K562 (cell line): Measurements from ENCODE around the gene UBALD2. TPM values are rescaled to one million over a fixed set of nuclear protein-coding genes. Genes with fewer than 3 reads are reported as not detected.

Experiments
- BRCA1 ChIP-seq, 2 experiments: fragments of 450-650 bp in 1 of 2; sonication (generic) in 1 of 2; formaldehyde crosslinking in 1 of 2; IDR thresholded peaks; 2 replicates each; pipeline versions ENCODE4 v1.5.0 to v1.6.1; 2017 to 2020; ENCODE audit warnings: mild to moderate bottlenecking in 1 of 2, missing genetic modification reagents in 1 of 2
- CBX3 ChIP-seq, 2 experiments: IDR thresholded peaks; 1 replicate in 1 of 2; 2 replicates in 1 of 2; pipeline ENCODE4 v1.6.1; 2012; ENCODE audit warnings: inconsistent platforms in 2 of 2, low read length in 2 of 2, borderline replicate concordance in 1 of 2, control low read depth in 1 of 2
- DPF2 ChIP-seq: fragments of 450-650 bp; IDR thresholded peaks from 2 replicates; pipeline ENCODE4 v1.6.1; 2016
- JUND ChIP-seq, 2 experiments: IDR thresholded peaks; 2 replicates in 1 of 2; 3 replicates in 1 of 2; pipeline ENCODE4 v1.6.1; 2011; ENCODE audit warnings: borderline replicate concordance in 2 of 2, low read depth in 2 of 2, low read length in 2 of 2, improper control_type of control experiment in 1 of 2, missing biosample characterization in 1 of 2, missing genetic modification characterization in 1 of 2, missing genetic modification reagents in 1 of 2
- NFRKB ChIP-seq: fragments of 450-650 bp; IDR thresholded peaks from 2 replicates; pipeline ENCODE4 v1.6.1; 2016; ENCODE audit warnings: low read depth
- STAT6 ChIP-seq: sonication (generic); formaldehyde crosslinking; IDR thresholded peaks from 2 replicates; pipeline ENCODE4 v1.8.1; 2023; ENCODE audit warnings: mild to moderate bottlenecking, missing genetic modification reagents
- ZNF143 ChIP-seq: sonication (generic); formaldehyde crosslinking; IDR thresholded peaks from 2 replicates; pipeline ENCODE4 v1.9.0; 2022; ENCODE audit warnings: mild to moderate bottlenecking, missing genetic modification reagents
- polyA plus RNA-seq, 8 experiments: library from polyadenylated mRNA; depleted of rRNA in 4 of 8; stranded (reverse) in 5 of 8; unstranded in 3 of 8; fragments of >200 nt; fragmentation: Nextera tagmentation in 2 of 8; fragmentation: Illumina TruSeq in 1 of 8; extraction: Ambion mirVana in 2 of 8; extraction: Trizol in 1 of 8; gene quantifications; 2 replicates each; pipeline versions ENCODE4 v1.2.1 to v1.2.3, GENCODE V29; 2011 to 2014; ENCODE audit warnings: inconsistent platforms in 1 of 8, missing spikeins in 1 of 8
- total RNA-seq, 7 experiments: library from RNA; depleted of rRNA in 6 of 7; stranded (reverse); fragments of >200 nt in 6 of 7; fragmentation: Illumina TruSeq in 2 of 7; extraction: Trizol in 2 of 7; gene quantifications; 2 replicates each; pipeline versions ENCODE4 v1.2.1 to v1.2.3, GENCODE V29; 2011 to 2021; ENCODE audit warnings: low replicate concordance in 1 of 7

The UBALD2 gene
- total and polyA plus RNA-seq, 9 of the 15 experiments (the other 6 are each of a cell fraction or from before 2014, with no cell fraction given), result 2.3 to 94.1 (median 25.3) TPM

GRCh38 chr17:76266244-76266938, 1.2 kb downstream of the UBALD2 start (continued):
- TF ChIP-seq STAT6 (CRISPR knock-in tag), result no peak
- TF ChIP-seq DPF2, result peak; percentile 57
- TF ChIP-seq BRCA1 (IDR thresholded peaks at IDR 0.05), result no peak
- 0 out of 2 replicates have a peak, but pooled peaks have one; percentile 32 for TF ChIP-seq BRCA1 (CRISPR knock-in tag; IDR thresholded peaks at IDR 0.05)
- peak; percentile 41; the same call in 1 of the 2 replicates for TF ChIP-seq JUND (IDR thresholded peaks at IDR 0.05; ENCODE audit: borderline replicate concordance, low read depth, low read length)
- TF ChIP-seq JUND (tag; IDR thresholded peaks at IDR 0.05; ENCODE audit: borderline replicate concordance, low read depth, low read length), result no peak
- TF ChIP-seq ZNF143, result peak; percentile 31; the same call in 1 of the 2 replicates
- TF ChIP-seq CBX3 (IDR thresholded peaks at IDR 0.05; ENCODE audit: borderline replicate concordance in 1 of 2, low read length in 2 of 2), result peak in 1 of 2 experiments; percentile 19; a peak in 1 of 3 replicates
- TF ChIP-seq NFRKB, result peak; percentile 47; the same call in 1 of the 2 replicates
- TF ChIP-seq, all 486 proteins: peak for 31
